K562 (cell line): Measurements from ENCODE around the gene ANKRD13D. TPM values are rescaled to one million over a fixed set of nuclear protein-coding genes. Genes with fewer than 3 reads are reported as not detected.

ENCODE experiments used
- ATAC-seq: fragments of 200-7000 bp; cut with Tn5 transposase; 3 replicates; pipeline ENCODE4 v1.9.1; 2020; ENCODE audit warnings: moderate library complexity
- BruUV-seq: library from RNA; stranded (reverse); fragments of 400-500 nt; replicated peaks from 2 replicates; lab custom pipeline; 2021; lab: Mats Ljungman, UMichigan
- CTCF ChIA-PET: fragments of 300-600 bp; formaldehyde crosslinking; extraction: SDS; loops from one replicate; lab custom pipeline; 2021; ENCODE audit warnings: low intra/inter-chr PET ratio; lab: Yijun Ruan, JAX
- POLR2A ChIA-PET: fragments of 300-600, 350-650 bp; sonication (Branson Sonifier 250); formaldehyde crosslinking; extraction: SDS; loops from one replicate; lab custom pipeline; 2021; ENCODE audit warnings: antibody characterized with exemption, inconsistent platforms; lab: Yijun Ruan, JAX
- DNase-seq, 4 experiments: peaks; one replicate each; pipeline versions ENCODE4 v3.0.0 to v3.0.0-alpha.2; 2011 to 2018; ENCODE audit warnings: low spot score in 3 of 4, mixed read lengths in 3 of 4; ENCODE audit errors: extremely low read depth in 1 of 4
- FAIRE-seq: peaks from 2 replicates; lab custom pipeline; 2011; peaks lifted over from hg19 to GRCh38; lab: Jason Lieb, UNC
- H2AFZ ChIP-seq: 2 replicates; pipeline ENCODE4 v1.6.0; 2011; ENCODE audit warnings: low read depth, low read length, control low read depth, inconsistent platforms
- H3K27ac ChIP-seq: fragments of 200-600 bp; 3 replicates; pipeline ENCODE4 v1.8.0; 2011; ENCODE audit warnings: low read depth, mild to moderate bottlenecking, control low read depth, inconsistent platforms, low read length, moderate library complexity, mixed read lengths; ENCODE audit errors: extremely low read depth
- H3K27me3 ChIP-seq, 2 experiments: fragments of 300-600 bp in 1 of 2; 2 replicates in 1 of 2; 3 replicates in 1 of 2; pipeline versions ENCODE4 v1.6.0 to v1.8.0; 2011; ENCODE audit warnings: inconsistent platforms in 2 of 2, low read length in 2 of 2, mild to moderate bottlenecking in 1 of 2, mixed read lengths in 1 of 2, moderate library complexity in 1 of 2; ENCODE audit not compliant: control insufficient read depth in 2 of 2, insufficient read depth in 2 of 2
- H3K36me3 ChIP-seq: fragments of 300-600 bp; 3 replicates; pipeline ENCODE4 v1.8.0; 2011; ENCODE audit warnings: mild to moderate bottlenecking, low read length, inconsistent platforms; ENCODE audit not compliant: control insufficient read depth, insufficient read depth
- H3K4me1 ChIP-seq, 2 experiments: fragments of 200-600 bp in 1 of 2; replicated peaks in 1 of 2; 2 replicates in 1 of 2; 3 replicates in 1 of 2; pipeline versions ENCODE4 v1.5.1 to v1.8.0; 2011; ENCODE audit warnings: inconsistent platforms in 2 of 2, low read length in 2 of 2, mild to moderate bottlenecking in 1 of 2, mixed read lengths in 1 of 2, moderate library complexity in 1 of 2; ENCODE audit not compliant: control insufficient read depth in 2 of 2, insufficient read depth in 2 of 2
- H3K4me2 ChIP-seq: 2 replicates; pipeline ENCODE4 v1.6.1; 2011; ENCODE audit warnings: low read length, control low read depth, inconsistent platforms, mixed read lengths; ENCODE audit not compliant: insufficient read depth
- H3K4me3 ChIP-seq: fragments of 200-600 bp; sonication (generic), shearing (Covaris generic); 2 replicates; pipeline ENCODE4 v1.5.1; 2016; ENCODE audit warnings: control low read depth, inconsistent platforms
- H3K79me2 ChIP-seq: fragments of 200-600 bp; 3 replicates; pipeline ENCODE4 v1.8.0; 2011; ENCODE audit warnings: low read length, inconsistent platforms; ENCODE audit not compliant: control insufficient read depth, insufficient read depth
- H3K9ac ChIP-seq, 2 experiments: 2 replicates each; pipeline versions ENCODE4 v1.6.0 to v1.6.1; 2011; ENCODE audit warnings: low read depth in 2 of 2, low read length in 2 of 2, control low read depth in 1 of 2, inconsistent platforms in 1 of 2, mild to moderate bottlenecking in 1 of 2, mixed read lengths in 1 of 2; ENCODE audit not compliant: insufficient read depth in 1 of 2
- H3K9me1 ChIP-seq: one replicate; pipeline ENCODE4 v1.6.0; 2011; ENCODE audit warnings: inconsistent platforms, mild to moderate bottlenecking, low read length, moderate library complexity; ENCODE audit not compliant: control insufficient read depth, insufficient read depth
- H3K9me3 ChIP-seq: replicated peaks from 2 replicates; pipeline ENCODE4 v1.5.1; 2011; ENCODE audit warnings: low read depth, low read length, inconsistent platforms; ENCODE audit not compliant: control insufficient read depth, insufficient read depth
- H4K20me1 ChIP-seq: replicated peaks from 2 replicates; pipeline ENCODE4 v1.6.1; 2011; ENCODE audit warnings: low read length, inconsistent platforms, mixed read lengths; ENCODE audit not compliant: control insufficient read depth, insufficient read depth
- CHD1 ChIP-seq: fragments of 200-600 bp; sonication (generic); IDR thresholded peaks from one replicate; pipeline ENCODE4 v1.6.1; 2012; ENCODE audit warnings: mild to moderate bottlenecking, moderate library complexity, low read length, inconsistent platforms
- ESRRA ChIP-seq: fragments of 450-650 bp; IDR thresholded peaks from 2 replicates; pipeline ENCODE4 v1.6.1; 2014; ENCODE audit warnings: low read depth, mild to moderate bottlenecking, moderate library complexity, borderline replicate concordance
- POLR2A ChIP-seq: fragments of 450-650 bp; conservative IDR thresholded peaks from 2 replicates; pipeline ENCODE4 v1.6.1; 2016
- SREBF1 ChIP-seq: fragments of 150-350 bp; IDR thresholded peaks from 2 replicates; pipeline ENCODE4 v1.6.1; 2014; ENCODE audit warnings: antibody characterized with exemption, low read depth, low read length, borderline replicate concordance
- WGBS: fragments of 100-300 bp; shearing (Covaris generic); methylation state at CpG from one replicate; pipeline ENCODE4 v1.1.6; 2016; ENCODE audit warnings: low coverage, mixed read lengths; ENCODE audit not compliant: insufficient coverage; ENCODE audit errors: missing lambda C conversion rate; 5-methylcytosine and 5-hydroxymethylcytosine counted together
- in situ Hi-C: fragments of 300-500 bp; cut with MboI; formaldehyde crosslinking; loops from 4 replicates; pipeline ENCODE4 v1.15.0; 2018; ENCODE audit warnings: inconsistent platforms, mixed read lengths
- intact Hi-C: fragments of 100-400 bp; cut with micrococcal nuclease; formaldehyde crosslinking; loops from 2 replicates; pipeline ENCODE4 v1.14.2; 2022
- polyA plus RNA-seq, 8 experiments: library from polyadenylated mRNA; depleted of rRNA in 4 of 8; stranded (reverse) in 5 of 8; unstranded in 3 of 8; fragments of >200 nt; fragmentation: Nextera tagmentation in 2 of 8; fragmentation: Illumina TruSeq in 1 of 8; extraction: Ambion mirVana in 2 of 8; extraction: Trizol in 1 of 8; gene quantifications; 2 replicates each; pipeline versions ENCODE4 v1.2.1 to v1.2.3, GENCODE V29; 2011 to 2014; ENCODE audit warnings: inconsistent platforms in 1 of 8, missing spikeins in 1 of 8
- total RNA-seq, 7 experiments: library from RNA; depleted of rRNA in 6 of 7; stranded (reverse); fragments of >200 nt in 6 of 7; fragmentation: Illumina TruSeq in 2 of 7; extraction: Trizol in 2 of 7; gene quantifications; 2 replicates each; pipeline versions ENCODE4 v1.2.1 to v1.2.3, GENCODE V29; 2011 to 2021; ENCODE audit warnings: low replicate concordance in 1 of 7
- TF ChIP-seq, protein P1 (sequence below): fragments of 250-450 bp; sonication (Bioruptor Pico); IDR thresholded peaks from 2 replicates; pipeline ENCODE4 v1.5.0; 2021; ENCODE audit warnings: mild to moderate bottlenecking, moderate library complexity
- TF ChIP-seq, protein P2 (sequence below): fragments of 450-650 bp; formaldehyde crosslinking; IDR thresholded peaks from 2 replicates; pipeline ENCODE4 v1.4.0; 2022; ENCODE audit warnings: missing genetic modification characterization
- TF ChIP-seq, protein P3 (sequence below), 2 experiments: fragments of 450-650 bp; IDR thresholded peaks; 2 replicates each; pipeline ENCODE4 v1.6.1; 2016; ENCODE audit warnings: mild to moderate bottlenecking in 2 of 2, borderline replicate concordance in 1 of 2, low read depth in 1 of 2, moderate library complexity in 1 of 2

The ANKRD13D gene
- total and polyA plus RNA-seq, 9 of the 15 experiments (the other 6 are each of a cell fraction or from before 2014, with no cell fraction given) = 0.94 to 40.9 (median 22.4) TPM

DNA sequence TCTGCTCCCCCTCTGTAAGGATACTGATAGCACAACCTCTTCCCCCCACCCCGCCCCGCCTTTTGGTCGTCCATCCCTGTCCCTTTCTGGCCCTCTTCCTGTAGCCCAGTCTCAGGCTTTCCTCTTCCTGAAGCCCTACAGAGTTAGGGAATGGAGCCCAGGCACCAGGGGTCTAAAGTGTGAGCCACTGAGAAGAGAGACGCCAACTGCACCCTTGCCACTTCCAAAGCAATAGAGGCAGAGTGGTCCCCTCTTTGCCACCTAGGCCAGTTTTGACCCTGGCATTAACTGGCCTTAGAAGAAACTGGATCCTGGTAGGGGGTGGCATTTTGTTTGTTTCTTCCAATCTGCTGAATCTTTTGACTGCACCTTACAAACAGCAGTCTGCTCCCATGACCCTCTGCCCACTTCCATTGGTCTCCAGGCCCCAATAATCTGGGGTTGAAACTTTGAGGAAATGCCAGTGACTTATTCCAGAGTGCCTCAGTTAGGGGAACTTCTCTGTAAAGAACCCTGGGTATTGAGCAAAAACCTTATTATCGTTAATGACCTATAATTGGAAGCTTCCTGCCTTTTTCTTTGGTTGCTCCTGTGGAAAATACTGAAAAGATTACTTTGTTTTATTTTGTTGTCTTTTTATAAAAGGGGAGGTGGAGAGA is 32.5 kb upstream of the ANKRD13D start:
- Histone ChIP-seq H3K27ac (no peak overlapping the region), H3K4me2 (no peak overlapping the region), H3K36me3 (peaks cover 57% of the 10 kb centered on the region), H3K9ac (no peak overlapping the region), H3K4me3 (no peak overlapping the region), H3K9me1 (no peaks in the 10 kb centered on the region), H3K4me1 (peaks cover 4 to 18% of the 10 kb centered on the region in 2 experiments; a peak in 4 of 5 replicates), H4K20me1 (peaks cover 15% of the 10 kb centered on the region; the same call in 1 of the 2 replicates), H3K79me2 (no peaks in the 10 kb centered on the region; the same call in 2 of the 3 replicates), H3K27me3 (no peaks in the 10 kb centered on the region), H3K9me3 (no peaks in the 10 kb centered on the region), H2AFZ (no peak overlapping the region)
- intact Hi-C loops = no loop called here
- ChIA-PET CTCF (no interaction called here), POLR2A (interaction anchor here (1.6 kb wide), 1 partner anchor 61 kb away, joined by 5 read pairs; no protein-coding TSS in a partner anchor)
- in situ Hi-C loops = no loop called here
- DNase-seq (no peak), FAIRE-seq (no peak), ATAC-seq (no peak; the same call in 2 of the 3 replicates)
- BruUV-seq = no TSS peak
- WGBS = 48% methylated on average over 3 of the region's 5 CpGs
- TF ChIP-seq, protein P1, sequence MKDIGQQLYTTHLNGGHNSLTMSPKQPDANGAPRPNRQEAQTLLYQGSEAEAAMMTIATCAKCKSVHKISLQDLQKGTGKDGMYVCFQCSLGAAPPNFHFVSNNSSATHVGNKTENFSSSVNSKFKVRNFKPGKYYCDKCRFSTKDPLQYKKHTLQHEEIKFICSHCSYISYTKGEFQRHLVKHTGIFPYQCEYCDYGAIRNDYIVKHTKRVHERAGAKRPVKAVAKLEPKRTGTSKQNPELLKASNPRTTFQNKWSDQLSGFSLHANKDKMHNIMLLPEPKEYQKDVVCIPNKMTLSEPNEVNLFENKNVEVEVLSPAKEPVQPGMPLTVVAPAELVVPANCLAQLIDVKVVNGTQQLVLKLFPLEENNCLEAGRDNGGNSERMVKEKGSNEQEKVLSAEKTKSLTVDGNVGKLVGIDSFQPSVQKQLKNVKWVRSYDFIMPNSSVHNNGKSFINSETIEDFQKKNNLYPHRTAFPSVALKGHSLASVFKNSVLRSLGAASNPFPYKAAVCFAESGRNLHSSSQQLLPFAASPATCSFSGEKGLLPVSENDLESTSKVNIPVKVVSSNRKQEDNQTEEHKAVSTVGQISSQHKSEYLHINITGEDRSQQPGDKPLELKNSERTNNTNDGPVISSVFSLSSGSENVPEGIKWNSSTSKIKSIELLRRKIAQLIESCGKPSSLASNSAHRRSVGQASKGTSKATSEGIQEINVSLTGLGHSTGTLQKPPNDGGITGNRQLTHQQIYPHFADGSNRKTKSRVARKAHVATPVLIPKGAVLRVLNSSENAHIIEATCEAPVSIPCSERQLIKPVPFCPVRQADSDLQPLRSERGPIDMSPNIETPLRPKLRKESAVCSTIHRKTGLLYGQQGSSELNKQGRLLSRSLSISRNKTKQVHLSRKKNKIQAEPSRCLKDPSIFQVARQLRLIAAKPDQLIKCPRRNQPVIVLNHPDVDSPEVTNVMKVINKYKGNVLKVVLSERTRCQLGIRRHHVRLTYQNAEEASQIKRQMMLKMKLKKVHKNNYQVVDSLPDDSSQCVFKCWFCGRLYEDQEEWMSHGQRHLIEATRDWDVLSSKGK (CRISPR knock-in tag) = no peak
- TF ChIP-seq, protein P2, sequence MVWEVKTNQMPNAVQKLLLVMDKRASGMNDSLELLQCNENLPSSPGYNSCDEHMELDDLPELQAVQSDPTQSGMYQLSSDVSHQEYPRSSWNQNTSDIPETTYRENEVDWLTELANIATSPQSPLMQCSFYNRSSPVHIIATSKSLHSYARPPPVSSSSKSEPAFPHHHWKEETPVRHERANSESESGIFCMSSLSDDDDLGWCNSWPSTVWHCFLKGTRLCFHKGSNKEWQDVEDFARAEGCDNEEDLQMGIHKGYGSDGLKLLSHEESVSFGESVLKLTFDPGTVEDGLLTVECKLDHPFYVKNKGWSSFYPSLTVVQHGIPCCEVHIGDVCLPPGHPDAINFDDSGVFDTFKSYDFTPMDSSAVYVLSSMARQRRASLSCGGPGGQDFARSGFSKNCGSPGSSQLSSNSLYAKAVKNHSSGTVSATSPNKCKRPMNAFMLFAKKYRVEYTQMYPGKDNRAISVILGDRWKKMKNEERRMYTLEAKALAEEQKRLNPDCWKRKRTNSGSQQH (CRISPR knock-in tag) = no peak
- no peak for TF ChIP-seq ESRRA
- no peak for TF ChIP-seq SREBF1
- no peak for TF ChIP-seq CHD1
- TF ChIP-seq, protein P3, sequence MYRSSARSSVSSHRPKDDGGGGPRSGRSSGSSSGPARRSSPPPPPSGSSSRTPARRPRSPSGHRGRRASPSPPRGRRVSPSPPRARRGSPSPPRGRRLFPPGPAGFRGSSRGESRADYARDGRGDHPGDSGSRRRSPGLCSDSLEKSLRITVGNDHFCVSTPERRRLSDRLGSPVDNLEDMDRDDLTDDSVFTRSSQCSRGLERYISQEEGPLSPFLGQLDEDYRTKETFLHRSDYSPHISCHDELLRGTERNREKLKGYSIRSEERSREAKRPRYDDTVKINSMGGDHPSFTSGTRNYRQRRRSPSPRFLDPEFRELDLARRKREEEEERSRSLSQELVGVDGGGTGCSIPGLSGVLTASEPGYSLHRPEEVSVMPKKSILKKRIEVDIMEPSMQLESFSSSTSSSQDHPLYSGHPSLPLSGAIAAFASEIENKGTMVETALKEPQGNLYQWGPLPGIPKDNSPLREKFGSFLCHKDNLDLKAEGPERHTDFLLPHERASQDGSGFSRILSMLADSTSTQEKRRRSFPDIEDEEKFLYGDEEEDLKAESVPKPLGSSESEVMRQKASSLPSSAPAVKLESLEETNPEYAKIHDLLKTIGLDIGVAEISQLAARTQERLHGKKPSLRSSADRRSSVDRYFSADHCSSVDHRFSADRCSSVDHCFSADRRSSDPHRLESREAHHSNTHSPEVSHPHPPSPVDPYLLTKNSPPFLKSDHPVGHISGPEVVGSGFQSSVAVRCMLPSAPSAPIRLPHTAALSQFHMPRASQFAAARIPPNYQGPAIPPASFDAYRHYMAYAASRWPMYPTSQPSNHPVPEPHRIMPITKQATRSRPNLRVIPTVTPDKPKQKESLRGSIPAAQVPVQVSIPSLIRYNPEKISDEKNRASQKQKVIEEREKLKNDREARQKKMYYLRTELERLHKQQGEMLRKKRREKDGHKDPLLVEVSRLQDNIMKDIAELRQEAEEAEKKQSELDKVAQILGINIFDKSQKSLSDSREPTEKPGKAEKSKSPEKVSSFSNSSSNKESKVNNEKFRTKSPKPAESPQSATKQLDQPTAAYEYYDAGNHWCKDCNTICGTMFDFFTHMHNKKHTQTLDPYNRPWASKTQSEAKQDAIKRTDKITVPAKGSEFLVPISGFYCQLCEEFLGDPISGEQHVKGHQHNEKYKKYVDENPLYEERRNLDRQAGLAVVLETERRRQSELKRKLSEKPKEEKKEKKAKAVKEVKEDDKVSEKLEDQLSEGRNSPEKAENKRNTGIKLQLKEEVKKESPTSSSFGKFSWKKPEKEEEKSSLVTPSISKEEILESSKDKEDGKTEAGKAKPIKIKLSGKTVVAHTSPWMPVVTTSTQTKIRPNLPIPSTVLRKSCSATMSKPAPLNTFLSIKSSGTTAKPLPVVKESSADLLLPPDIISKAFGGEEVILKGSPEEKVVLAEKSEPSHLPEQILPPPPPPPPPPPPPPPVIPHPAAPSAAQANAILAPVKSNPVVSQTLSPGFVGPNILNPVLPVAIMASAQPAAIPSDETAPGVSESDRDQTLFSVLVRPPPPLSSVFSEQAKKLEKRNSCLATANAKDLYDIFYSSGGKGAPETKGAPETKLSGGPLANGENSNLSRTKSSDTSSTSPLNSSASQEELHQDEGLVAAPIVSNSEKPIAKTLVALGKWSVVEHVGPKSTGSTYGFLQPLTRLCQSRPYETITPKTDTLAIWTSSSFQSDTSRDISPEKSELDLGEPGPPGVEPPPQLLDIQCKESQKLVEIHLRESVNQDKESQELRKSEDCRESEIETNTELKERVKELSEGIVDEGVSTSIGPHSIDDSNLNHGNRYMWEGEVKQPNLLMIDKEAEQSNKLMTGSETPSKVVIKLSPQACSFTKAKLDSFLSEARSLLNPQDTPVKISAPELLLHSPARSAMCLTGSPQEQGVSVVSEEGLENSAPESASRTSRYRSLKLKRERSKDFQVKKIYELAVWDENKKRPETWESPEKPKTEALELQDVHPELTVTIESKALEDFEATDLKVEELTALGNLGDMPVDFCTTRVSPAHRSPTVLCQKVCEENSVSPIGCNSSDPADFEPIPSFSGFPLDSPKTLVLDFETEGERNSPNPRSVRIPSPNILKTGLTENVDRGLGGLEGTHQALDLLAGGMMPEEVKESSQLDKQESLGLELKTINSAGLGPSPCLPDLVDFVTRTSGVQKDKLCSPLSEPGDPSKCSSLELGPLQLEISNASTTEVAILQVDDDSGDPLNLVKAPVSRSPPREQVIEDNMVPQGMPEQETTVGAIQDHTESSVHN (IDR thresholded peaks at IDR 0.05; ENCODE audit: borderline replicate concordance in 1 of 2, low read depth in 1 of 2) = no peak
- peak; percentile 44; the same call in 1 of the 2 replicates for TF ChIP-seq POLR2A
